H9 (cell line): Measurements from ENCODE around the gene PREP. TPM values are rescaled to one million over a fixed set of nuclear protein-coding genes. Genes with fewer than 3 reads are reported as not detected.
A peak's percentile ranks its signal among the peaks of the same experiment; 100 is the strongest.

Experiments used
- DNase-seq: peaks from one replicate; pipeline ENCODE4 v3.0.0-alpha.2; 2017
- H2AFZ ChIP-seq: one replicate; pipeline ENCODE4 v1.6.1; 2013; ENCODE audit warnings: mild to moderate bottlenecking, low read length, control low read depth, moderate library complexity
- H2AK5ac ChIP-seq: 2 replicates; pipeline ENCODE4 v1.6.1; 2013; ENCODE audit warnings: low read length, control low read depth, mixed read lengths; ENCODE audit not compliant: insufficient read length
- H2BK120ac ChIP-seq: one replicate; pipeline ENCODE4 v1.6.1; 2013; ENCODE audit warnings: low read depth, mild to moderate bottlenecking, low read length, control low read depth, inconsistent platforms; ENCODE audit not compliant: poor library complexity, severe bottlenecking
- H2BK12ac ChIP-seq: 2 replicates; pipeline ENCODE4 v1.6.1; 2013; ENCODE audit warnings: low read length, control low read depth, mixed read lengths, low read depth; ENCODE audit not compliant: insufficient read length
- H2BK15ac ChIP-seq: 2 replicates; pipeline ENCODE4 v1.6.1; 2013; ENCODE audit warnings: low read depth, low read length, control low read depth
- H2BK20ac ChIP-seq: one replicate; pipeline ENCODE4 v1.6.1; 2013; ENCODE audit warnings: low read depth, mild to moderate bottlenecking, low read length, control low read depth, inconsistent platforms; ENCODE audit not compliant: poor library complexity, severe bottlenecking
- H2BK5ac ChIP-seq: 2 replicates; pipeline ENCODE4 v1.6.1; 2013; ENCODE audit warnings: low read length, control low read depth, mixed read lengths; ENCODE audit not compliant: insufficient read length
- H3K14ac ChIP-seq: 2 replicates; pipeline ENCODE4 v1.6.1; 2013; ENCODE audit warnings: low read length, control low read depth; ENCODE audit not compliant: insufficient read depth
- H3K18ac ChIP-seq: 2 replicates; pipeline ENCODE4 v1.6.1; 2013; ENCODE audit warnings: low read depth, mild to moderate bottlenecking, mixed read lengths, low read length, control low read depth; ENCODE audit not compliant: insufficient read length
- H3K23ac ChIP-seq: 2 replicates; pipeline ENCODE4 v1.6.1; 2013; ENCODE audit warnings: low read length, control low read depth, mixed read lengths, low read depth; ENCODE audit not compliant: insufficient read length
- H3K23me2 ChIP-seq: 2 replicates; pipeline ENCODE4 v1.6.1; 2013; ENCODE audit warnings: low read depth, mild to moderate bottlenecking, mixed read lengths, low read length, control low read depth; ENCODE audit not compliant: insufficient read length, poor library complexity, severe bottlenecking
- H3K27ac ChIP-seq: 2 replicates; pipeline ENCODE4 v1.5.1; 2013; ENCODE audit warnings: low read length, control low read depth, mixed read lengths, low read depth; ENCODE audit not compliant: insufficient read length
- H3K27me3 ChIP-seq: 2 replicates; pipeline ENCODE4 v1.6.1; 2013; ENCODE audit warnings: low read length, control low read depth, inconsistent platforms; ENCODE audit not compliant: insufficient read depth
- H3K4ac ChIP-seq: 2 replicates; pipeline ENCODE4 v1.6.1; 2013; ENCODE audit warnings: low read depth, mild to moderate bottlenecking, control low read depth, inconsistent platforms, low read length, moderate library complexity
- H3K4me1 ChIP-seq: 2 replicates; pipeline ENCODE4 v1.6.1; 2013; ENCODE audit warnings: low read length, control low read depth, inconsistent platforms; ENCODE audit not compliant: insufficient read depth
- H3K4me2 ChIP-seq: 2 replicates; pipeline ENCODE4 v1.6.1; 2013; ENCODE audit warnings: low read length, control low read depth, mixed read lengths; ENCODE audit not compliant: insufficient read length, insufficient read depth
- H3K56ac ChIP-seq: 2 replicates; pipeline ENCODE4 v1.6.1; 2013; ENCODE audit warnings: low read depth, mild to moderate bottlenecking, mixed read lengths, low read length, control low read depth; ENCODE audit not compliant: insufficient read length
- H3K79me1 ChIP-seq: 2 replicates; pipeline ENCODE4 v1.6.1; 2013; ENCODE audit warnings: low read depth, mild to moderate bottlenecking, moderate library complexity, low read length, control low read depth, inconsistent platforms; ENCODE audit not compliant: insufficient read depth, poor library complexity, severe bottlenecking
- H3K79me2 ChIP-seq: 2 replicates; pipeline ENCODE4 v1.6.1; 2013; ENCODE audit warnings: low read length, control low read depth, inconsistent platforms; ENCODE audit not compliant: insufficient read depth
- H3K9ac ChIP-seq: 2 replicates; pipeline ENCODE4 v1.6.1; 2013; ENCODE audit warnings: low read length, control low read depth, mixed read lengths; ENCODE audit not compliant: insufficient read length; ENCODE audit errors: extremely low read depth
- H3K9me3 ChIP-seq: one replicate; pipeline ENCODE4 v1.6.1; 2013; ENCODE audit warnings: low read depth, low read length, inconsistent platforms; ENCODE audit not compliant: control insufficient read depth
- H3T11ph ChIP-seq: one replicate; pipeline ENCODE4 v1.6.1; 2013; ENCODE audit warnings: mild to moderate bottlenecking, low read length, control low read depth, inconsistent platforms
- H4K20me1 ChIP-seq: one replicate; pipeline ENCODE4 v1.6.1; 2013; ENCODE audit not compliant: control insufficient read depth, insufficient read length, insufficient read depth
- H4K5ac ChIP-seq: 2 replicates; pipeline ENCODE4 v1.6.1; 2013; ENCODE audit warnings: low read depth, mild to moderate bottlenecking, mixed read lengths, low read length, control low read depth; ENCODE audit not compliant: insufficient read length
- H4K8ac ChIP-seq: replicated peaks from 2 replicates; pipeline ENCODE4 v1.6.1; 2013; ENCODE audit warnings: low read length, control low read depth, mixed read lengths, low read depth; ENCODE audit not compliant: insufficient read length
- H4K91ac ChIP-seq: 2 replicates; pipeline ENCODE4 v1.6.1; 2013; ENCODE audit warnings: low read depth, mild to moderate bottlenecking, moderate library complexity, mixed read lengths, low read length, control low read depth; ENCODE audit not compliant: insufficient read length
- H3K27ac Mint-ChIP-seq, 3 experiments: 2 replicates in 2 of 3; 3 replicates in 1 of 3; pipeline ENCODE4 v1.8.0; 2020 to 2021; ENCODE audit warnings: mixed read lengths in 3 of 3, mild to moderate bottlenecking in 1 of 3, moderate library complexity in 1 of 3
- H3K27me3 Mint-ChIP-seq: 2 replicates; pipeline ENCODE4 v1.8.0; 2021; ENCODE audit warnings: low read depth, mild to moderate bottlenecking, moderate library complexity, mixed read lengths
- H3K36me3 Mint-ChIP-seq, 3 experiments: 2 replicates in 2 of 3; 3 replicates in 1 of 3; pipeline ENCODE4 v1.8.0; 2020 to 2021; ENCODE audit warnings: low read depth in 3 of 3, mixed read lengths in 3 of 3; ENCODE audit not compliant: insufficient read depth in 1 of 3
- H3K4me1 Mint-ChIP-seq, 2 experiments: 2 replicates each; pipeline ENCODE4 v1.8.0; 2020; ENCODE audit warnings: mixed read lengths in 2 of 2
- H3K4me3 Mint-ChIP-seq, 2 experiments: 2 replicates in 1 of 2; 3 replicates in 1 of 2; pipeline ENCODE4 v1.8.0; 2020 to 2021; ENCODE audit warnings: mild to moderate bottlenecking in 2 of 2, mixed read lengths in 2 of 2, moderate library complexity in 1 of 2
- H3K9me3 Mint-ChIP-seq, 2 experiments: 2 replicates in 1 of 2; 3 replicates in 1 of 2; pipeline ENCODE4 v1.8.0; 2020; ENCODE audit warnings: mild to moderate bottlenecking in 2 of 2, mixed read lengths in 2 of 2, moderate library complexity in 1 of 2
- WGBS: extraction: QIAGEN DNeasy Blood & Tissue Kit; methylation state at CpG from one replicate; pipeline ENCODE4 v1.1.7; 2013; ENCODE audit warnings: missing lambda C conversion rate, low lambda C conversion rate, mixed read lengths; ENCODE audit not compliant: insufficient read length; ENCODE audit errors: extremely low coverage; 5-methylcytosine and 5-hydroxymethylcytosine counted together
- total RNA-seq: library from RNA; stranded (reverse); gene quantifications from 2 replicates; pipeline ENCODE4 v1.2.1, GENCODE V29; 2021
- TF ChIP-seq, protein P1 (sequence below): fragments of 200-600 bp; sonication (generic); conservative IDR thresholded peaks from 3 replicates; pipeline ENCODE4 v1.8.0; 2021; ENCODE audit warnings: antibody characterized with exemption, mild to moderate bottlenecking

Gene PREP
- total RNA-seq, 1 experiment from 2014 or later = 54.0 TPM

DNA sequence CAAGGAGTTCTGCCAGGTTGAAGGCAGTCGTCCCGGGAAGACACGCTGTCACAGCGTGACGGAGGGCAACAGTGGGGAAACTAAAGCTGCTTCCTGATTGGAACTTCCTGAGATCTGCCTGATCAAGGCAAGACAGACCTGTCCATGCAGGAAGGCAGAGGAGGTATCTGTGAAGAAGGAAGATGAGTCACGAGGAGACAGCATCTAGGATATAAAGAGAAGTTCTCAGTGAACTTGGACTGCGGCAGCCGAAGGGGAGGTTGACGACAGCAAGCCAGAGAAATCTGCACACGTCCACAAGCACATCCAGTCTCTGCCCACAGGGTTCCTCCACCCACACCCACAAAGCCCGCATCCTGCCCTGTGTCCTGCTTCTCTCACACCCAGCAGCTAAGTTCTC is 38.6 kb downstream of the PREP start:
- H3K14ac ChIP-seq = no peak overlapping the region
- H3K23ac ChIP-seq = no peak overlapping the region
- no peak overlapping the region for H3K9ac ChIP-seq
- no CpG with 5 or more reads among the region's 11 CpGs for WGBS
- H2BK15ac ChIP-seq = no peak overlapping the region
- no peak overlapping the region for H3K4ac ChIP-seq
- H3K27me3 ChIP-seq = no peaks in the 10 kb centered on the region
- no peaks in the 10 kb centered on the region for H3K23me2 ChIP-seq
- no peaks in the 10 kb centered on the region for H3K9me3 ChIP-seq
- H2BK5ac ChIP-seq = no peak overlapping the region
- no peak overlapping the region for H3K27ac ChIP-seq
- H2BK12ac ChIP-seq = no peak overlapping the region
- H3K4me1 ChIP-seq = no peaks in the 10 kb centered on the region
- no peak overlapping the region for H2AFZ ChIP-seq
- no peaks in the 10 kb centered on the region for H4K20me1 ChIP-seq
- no peak for DNase-seq
- Mint-ChIP-seq H3K36me3 (peaks cover 19 to 39% (median 32%) of the 10 kb centered on the region in 3 experiments; a peak in 6 of 7 replicates), H3K27ac (peak overlapping the region; percentile 20 to 73 (median 73); a peak in 3 of 7 replicates), H3K4me1 (no peaks in the 10 kb centered on the region), H3K9me3 (no peaks in the 10 kb centered on the region), H3K4me3 (no peak overlapping the region), H3K27me3 (no peaks in the 10 kb centered on the region)
- H4K91ac ChIP-seq = no peak overlapping the region
- H3K79me1 ChIP-seq = no peaks in the 10 kb centered on the region
- no peak overlapping the region for H3T11ph ChIP-seq
- no peak overlapping the region for H4K8ac ChIP-seq
- H3K56ac ChIP-seq = no peak overlapping the region
- H2BK120ac ChIP-seq = no peak overlapping the region
- no peaks in the 10 kb centered on the region for H3K79me2 ChIP-seq
- H2AK5ac ChIP-seq = no peak overlapping the region
- TF ChIP-seq, protein P1, sequence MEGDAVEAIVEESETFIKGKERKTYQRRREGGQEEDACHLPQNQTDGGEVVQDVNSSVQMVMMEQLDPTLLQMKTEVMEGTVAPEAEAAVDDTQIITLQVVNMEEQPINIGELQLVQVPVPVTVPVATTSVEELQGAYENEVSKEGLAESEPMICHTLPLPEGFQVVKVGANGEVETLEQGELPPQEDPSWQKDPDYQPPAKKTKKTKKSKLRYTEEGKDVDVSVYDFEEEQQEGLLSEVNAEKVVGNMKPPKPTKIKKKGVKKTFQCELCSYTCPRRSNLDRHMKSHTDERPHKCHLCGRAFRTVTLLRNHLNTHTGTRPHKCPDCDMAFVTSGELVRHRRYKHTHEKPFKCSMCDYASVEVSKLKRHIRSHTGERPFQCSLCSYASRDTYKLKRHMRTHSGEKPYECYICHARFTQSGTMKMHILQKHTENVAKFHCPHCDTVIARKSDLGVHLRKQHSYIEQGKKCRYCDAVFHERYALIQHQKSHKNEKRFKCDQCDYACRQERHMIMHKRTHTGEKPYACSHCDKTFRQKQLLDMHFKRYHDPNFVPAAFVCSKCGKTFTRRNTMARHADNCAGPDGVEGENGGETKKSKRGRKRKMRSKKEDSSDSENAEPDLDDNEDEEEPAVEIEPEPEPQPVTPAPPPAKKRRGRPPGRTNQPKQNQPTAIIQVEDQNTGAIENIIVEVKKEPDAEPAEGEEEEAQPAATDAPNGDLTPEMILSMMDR = no peak
- no peak overlapping the region for H3K4me2 ChIP-seq
- H3K18ac ChIP-seq = no peak overlapping the region
- no peak overlapping the region for H4K5ac ChIP-seq
- no peak overlapping the region for H2BK20ac ChIP-seq
